NT2/D1 (cell line): ENCODE data around the gene GSDMA.
A peak's percentile ranks its signal among the peaks of the same experiment; 100 is the strongest.

ENCODE experiments used
- DNase-seq: peaks from one replicate; pipeline ENCODE4 v3.0.0-alpha.2; 2011; ENCODE audit warnings: low read depth, low spot score
- H3K27me3 ChIP-seq: 2 replicates; pipeline ENCODE4 v1.6.0; 2011; ENCODE audit warnings: mild to moderate bottlenecking; ENCODE audit not compliant: insufficient read length, insufficient read depth
- H3K36me3 ChIP-seq: 2 replicates; pipeline ENCODE4 v1.6.1; 2011; ENCODE audit warnings: mild to moderate bottlenecking, low read length, mixed read lengths; ENCODE audit not compliant: insufficient read depth, insufficient read length
- H3K4me1 ChIP-seq: 2 replicates; pipeline ENCODE4 v1.5.1; 2011; ENCODE audit not compliant: insufficient read depth, insufficient read length
- H3K4me3 ChIP-seq: 2 replicates; pipeline ENCODE4 v1.5.1; 2011; ENCODE audit warnings: low read depth; ENCODE audit not compliant: insufficient read length
- H3K9ac ChIP-seq: 2 replicates; pipeline ENCODE4 v1.6.0; 2011; ENCODE audit warnings: low read depth; ENCODE audit not compliant: insufficient read length
- H3K9me3 ChIP-seq: 2 replicates; pipeline ENCODE4 v1.5.1; 2011; ENCODE audit warnings: mild to moderate bottlenecking, low read length; ENCODE audit not compliant: insufficient read depth
- SUZ12 ChIP-seq: IDR thresholded peaks from 2 replicates; pipeline ENCODE4 v1.6.1; 2011; ENCODE audit not compliant: insufficient read length, insufficient read depth; ENCODE audit errors: extremely low read depth
- YY1 ChIP-seq: IDR thresholded peaks from 2 replicates; pipeline ENCODE4 v1.6.1; 2011; ENCODE audit not compliant: insufficient read length, insufficient read depth
- ZNF274 ChIP-seq: IDR thresholded peaks from 2 replicates; pipeline ENCODE4 v1.6.1; 2011; ENCODE audit warnings: mild to moderate bottlenecking, low read depth, low read length

The GSDMA gene

DNA sequence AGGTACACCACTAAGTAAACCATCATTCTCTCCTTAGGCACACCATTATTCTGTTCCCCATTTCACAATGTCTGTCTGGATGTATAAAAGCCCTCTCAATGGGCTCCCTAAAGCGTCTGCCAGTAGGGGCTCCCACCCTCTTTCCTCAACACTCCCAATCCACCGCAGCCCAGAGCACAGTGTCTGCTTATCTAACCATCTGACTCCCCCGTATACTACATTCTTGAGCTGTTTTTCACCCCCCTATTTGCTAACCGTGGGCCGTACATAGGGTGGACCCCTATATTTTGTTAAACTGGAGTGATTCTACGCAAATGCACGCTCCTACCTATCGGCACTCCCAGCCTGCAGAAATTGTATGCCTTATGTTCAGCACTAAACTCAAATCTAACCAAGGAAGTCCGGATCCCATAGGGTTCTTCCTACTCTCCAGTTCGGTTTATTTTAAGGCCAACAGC, 17.1 kb downstream of the GSDMA start:
- Histone ChIP-seq H3K9ac (peak overlapping the region; percentile 85), H3K4me1 (peaks cover 3% of the 10 kb centered on the region), H3K36me3 (peaks cover 24% of the 10 kb centered on the region), H3K4me3 (peak overlapping the region; percentile 71), H3K27me3 (no peaks in the 10 kb centered on the region), H3K9me3 (no peaks in the 10 kb centered on the region)
- TF ChIP-seq YY1 = no peak
- no peak for TF ChIP-seq SUZ12
- TF ChIP-seq ZNF274 = no peak
- no peak for DNase-seq

DNA sequence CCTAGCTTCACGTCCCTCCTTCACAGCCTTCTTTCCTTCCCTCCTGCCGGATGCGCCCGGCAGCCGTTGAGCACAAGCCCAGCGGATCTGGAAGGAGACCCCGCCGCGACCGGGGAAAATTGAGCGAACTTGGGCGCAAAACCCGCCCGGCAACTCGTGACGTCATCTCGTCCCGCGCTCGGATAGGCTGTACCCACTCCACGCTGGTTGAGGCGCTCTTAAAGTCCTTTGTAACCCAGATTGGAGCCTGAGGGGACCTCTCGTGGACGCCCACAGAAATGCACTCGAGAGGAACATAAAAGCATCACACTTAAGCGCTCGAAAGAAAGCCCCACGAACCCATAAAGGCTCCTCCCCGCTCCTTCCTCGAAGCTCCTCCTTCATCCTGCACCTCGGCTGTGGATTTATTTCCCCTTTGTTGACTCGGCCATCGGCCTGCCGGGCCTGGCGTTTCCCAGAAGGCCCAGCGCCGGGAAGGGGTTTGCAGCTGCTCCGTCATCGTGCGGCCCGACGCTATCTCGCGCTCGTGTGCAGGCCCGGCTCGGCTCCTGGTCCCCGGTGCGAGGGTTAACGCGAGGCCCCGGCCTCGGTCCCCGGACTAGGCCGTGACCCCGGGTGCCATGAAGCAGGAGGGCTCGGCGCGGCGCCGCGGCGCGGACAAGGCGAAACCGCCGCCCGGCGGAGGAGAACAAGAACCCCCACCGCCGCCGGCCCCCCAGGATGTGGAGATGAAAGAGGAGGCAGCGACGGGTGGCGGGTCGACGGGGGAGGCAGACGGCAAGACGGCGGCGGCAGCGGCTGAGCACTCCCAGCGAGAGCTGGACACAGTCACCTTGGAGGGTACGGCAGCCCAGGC, 17.8 kb downstream of the GSDMA start, which contains the start of gene PSMD3:
Gene PSMD3, plus strand, starts transcription at position 457 of the 856 bp plus-strand sequence. Its CDS starts 164 bp downstream, at position 621.
- Histone ChIP-seq H3K9me3 (no peaks in the 10 kb centered on the region), H3K27me3 (no peaks in the 10 kb centered on the region), H3K4me1 (peaks cover 3% of the 10 kb centered on the region), H3K4me3 (peak within 1 kb of the TSS; percentile 97), H3K9ac (peak within 1 kb of the TSS; percentile 96), H3K36me3 (peaks cover 30% of the 10 kb centered on the region)
- peak; percentile 97 for DNase-seq
- TF ChIP-seq SUZ12 = no peak
- no peak for TF ChIP-seq ZNF274
- no peak for TF ChIP-seq YY1

DNA sequence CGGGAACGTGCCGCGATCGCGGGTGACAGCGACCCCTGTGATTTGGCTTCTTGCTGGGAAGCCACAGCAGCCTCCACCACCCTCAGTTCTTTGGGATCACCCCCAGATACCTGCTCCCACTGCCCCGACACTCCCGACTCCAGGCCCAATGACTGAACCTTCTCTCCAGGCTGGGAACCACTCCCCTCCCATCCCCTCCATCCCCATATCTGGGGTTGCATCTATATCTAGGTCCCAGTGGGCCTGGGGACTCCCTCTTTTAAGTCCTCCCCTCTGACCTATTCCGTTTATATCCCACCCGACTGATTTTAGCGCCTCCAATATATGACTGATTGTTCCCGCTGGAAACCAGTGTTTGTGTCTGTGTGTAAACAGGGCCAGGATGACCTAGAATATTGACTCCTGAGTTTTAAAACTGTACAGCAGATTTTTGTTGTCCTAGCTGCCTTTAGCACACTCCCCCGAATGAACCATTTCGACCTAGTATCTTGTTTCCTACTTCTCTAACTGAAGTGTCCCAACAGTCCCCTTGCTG, 18.5 kb downstream of the GSDMA start:
- Histone ChIP-seq H3K4me1 (peaks cover 3% of the 10 kb centered on the region), H3K9ac (peak overlapping the region; percentile 96), H3K27me3 (no peaks in the 10 kb centered on the region), H3K4me3 (peak overlapping the region; percentile 97), H3K9me3 (no peaks in the 10 kb centered on the region), H3K36me3 (peaks cover 37% of the 10 kb centered on the region)
- no peak for DNase-seq
- TF ChIP-seq SUZ12 (no peak), YY1 (no peak), ZNF274 (no peak)

DNA sequence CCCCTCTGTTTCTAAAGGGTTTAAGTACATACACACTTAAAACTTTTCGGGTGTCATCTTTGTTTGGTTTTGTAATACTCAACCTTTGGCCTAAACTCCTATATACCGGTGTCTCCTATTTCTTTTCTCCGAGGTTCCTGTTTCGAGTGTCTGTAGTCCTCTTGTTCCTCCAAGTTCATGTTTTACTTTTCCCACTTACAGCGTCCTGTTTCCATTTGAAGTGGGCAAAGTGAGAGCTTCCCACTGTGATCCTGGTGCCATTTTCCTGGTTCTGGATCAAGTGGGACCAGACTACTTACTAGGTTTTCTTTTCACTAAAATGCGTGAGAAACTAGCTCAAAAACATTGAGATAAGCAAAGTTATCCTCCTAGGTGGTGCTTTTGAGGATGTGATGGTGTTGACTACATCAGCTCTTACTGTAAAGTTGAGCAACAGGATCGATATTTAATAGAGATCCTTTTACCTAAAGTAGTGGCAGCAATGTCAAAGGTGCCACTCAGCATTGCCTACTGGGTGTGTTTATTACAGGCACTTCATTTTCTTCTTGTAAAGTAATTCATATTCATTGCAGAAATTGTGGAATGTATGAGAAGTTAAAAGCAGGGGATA, 19.1 kb downstream of the GSDMA start:
- TF ChIP-seq YY1 = no peak
- no peak for TF ChIP-seq ZNF274
- TF ChIP-seq SUZ12 = no peak
- Histone ChIP-seq H3K4me3 (peak overlapping the region; percentile 97), H3K9ac (peak overlapping the region; percentile 96), H3K4me1 (peaks cover 3% of the 10 kb centered on the region), H3K27me3 (no peaks in the 10 kb centered on the region), H3K36me3 (peaks cover 43% of the 10 kb centered on the region), H3K9me3 (no peaks in the 10 kb centered on the region)
- no peak for DNase-seq

DNA sequence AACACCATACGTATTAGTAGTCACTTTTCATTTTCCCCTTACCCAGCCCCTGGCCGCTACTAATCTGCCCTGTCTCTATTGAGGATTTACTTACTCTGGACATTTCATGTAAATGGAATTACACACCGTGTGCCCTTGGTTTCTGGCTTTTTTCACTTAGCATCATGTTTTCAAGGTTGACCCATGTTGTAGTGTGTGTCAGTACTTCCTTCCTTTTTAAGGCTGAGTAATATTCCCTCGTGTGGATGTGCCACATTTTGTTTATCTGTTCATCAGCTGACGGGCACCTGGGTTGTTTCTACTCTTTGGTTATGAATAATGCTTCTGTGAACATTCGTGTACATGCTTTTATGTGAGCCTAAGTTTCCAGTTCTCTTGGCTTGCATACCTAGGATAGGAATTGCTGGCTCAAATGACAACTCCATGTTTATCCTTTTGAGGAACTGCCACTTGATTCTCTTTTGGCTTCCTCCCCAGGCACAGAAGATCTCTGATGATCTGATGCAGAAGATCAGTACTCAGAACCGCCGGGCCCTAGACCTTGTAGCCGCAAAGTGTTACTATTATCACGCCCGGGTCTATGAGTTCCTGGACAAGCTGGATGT, 25.5 kb downstream of the GSDMA start:
- TF ChIP-seq YY1 (no peak), SUZ12 (no peak), ZNF274 (no peak)
- peaks cover 97% of the 10 kb centered on the region for H3K36me3 ChIP-seq
- H3K27me3 ChIP-seq = no peaks in the 10 kb centered on the region
- no peak overlapping the region for H3K4me3 ChIP-seq
- H3K9ac ChIP-seq = no peak overlapping the region
- H3K4me1 ChIP-seq = no peaks in the 10 kb centered on the region
- no peaks in the 10 kb centered on the region for H3K9me3 ChIP-seq
- DNase-seq = no peak

DNA sequence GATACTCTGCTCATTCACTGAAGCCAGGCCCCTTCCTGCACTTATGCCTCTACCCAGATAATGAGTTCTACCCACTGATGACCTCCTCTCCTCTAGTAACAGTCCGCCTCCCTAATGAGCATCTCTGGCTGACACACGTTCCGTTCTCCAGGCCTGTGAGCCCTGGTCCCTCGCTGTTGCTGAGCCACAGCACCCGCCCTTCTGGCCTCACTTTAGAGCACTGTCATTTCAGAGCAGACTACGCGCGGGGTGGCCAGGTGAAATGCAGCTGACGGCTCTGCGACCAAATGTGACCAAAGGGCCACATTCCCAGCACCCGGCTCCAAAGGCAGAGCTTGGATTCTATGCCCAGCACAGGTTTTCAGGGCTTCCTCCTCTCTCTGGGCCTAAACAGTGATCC, 31.6 kb downstream of the GSDMA start:
- Histone ChIP-seq H3K36me3 (peaks cover 90% of the 10 kb centered on the region), H3K9me3 (no peaks in the 10 kb centered on the region), H3K4me1 (no peaks in the 10 kb centered on the region), H3K9ac (no peak overlapping the region), H3K4me3 (no peak overlapping the region), H3K27me3 (no peaks in the 10 kb centered on the region)
- no peak for DNase-seq
- no peak for TF ChIP-seq YY1
- no peak for TF ChIP-seq SUZ12
- TF ChIP-seq ZNF274 = no peak

DNA sequence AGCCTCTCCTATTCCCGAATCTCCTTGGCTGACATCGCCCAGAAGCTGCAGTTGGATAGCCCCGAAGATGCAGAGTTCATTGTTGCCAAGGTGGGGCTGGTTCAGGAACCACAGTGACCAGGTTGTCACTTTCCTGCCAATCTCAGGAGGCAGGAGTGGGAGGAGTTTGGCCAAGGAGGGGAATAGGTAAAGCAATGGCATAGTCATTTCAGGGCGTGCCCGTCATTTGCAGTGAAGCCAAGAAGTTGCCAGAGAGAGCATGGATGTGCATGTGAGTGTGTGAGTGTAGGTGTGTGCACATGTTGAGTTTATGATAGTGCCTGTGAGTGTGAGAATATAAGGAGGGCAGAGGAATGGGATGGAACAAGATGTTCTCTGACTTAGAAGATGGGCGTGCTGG, 32.6 kb downstream of the GSDMA start:
- Histone ChIP-seq H3K36me3 (peaks cover 81% of the 10 kb centered on the region), H3K4me3 (no peak overlapping the region), H3K4me1 (no peaks in the 10 kb centered on the region), H3K27me3 (no peaks in the 10 kb centered on the region), H3K9ac (no peak overlapping the region), H3K9me3 (no peaks in the 10 kb centered on the region)
- TF ChIP-seq YY1 (no peak), SUZ12 (no peak), ZNF274 (no peak)
- no peak for DNase-seq
